SK-N-SH (cell line): ENCODE data around the gene ZNF44.

ENCODE experiments used
- EZH2phosphoT487 ChIP-seq: fragments of 200-600 bp; sonication (generic); IDR thresholded peaks from 2 replicates; pipeline ENCODE4 v1.6.1; 2017; ENCODE audit warnings: low read depth, mixed run types, mild to moderate bottlenecking, antibody characterized with exemption, moderate library complexity, borderline replicate concordance
- FOXJ3 ChIP-seq: sonication (generic); formaldehyde crosslinking; IDR thresholded peaks from 2 replicates; pipeline ENCODE4 v1.5.1; 2020; ENCODE audit warnings: mild to moderate bottlenecking, missing genetic modification reagents
- FOXM1 ChIP-seq: IDR thresholded peaks from 2 replicates; pipeline ENCODE4 v1.4.0; 2012; ENCODE audit warnings: low read depth, mild to moderate bottlenecking
- GABPA ChIP-seq: IDR thresholded peaks from 2 replicates; pipeline ENCODE4 v1.4.0; 2012; ENCODE audit warnings: low read depth, mild to moderate bottlenecking
- NRF1 ChIP-seq: IDR thresholded peaks from 2 replicates; pipeline ENCODE4 v1.6.1; 2012; ENCODE audit warnings: low read depth, mild to moderate bottlenecking, low read length
- RCOR1 ChIP-seq: fragments of 150-350 bp; IDR thresholded peaks from 2 replicates; pipeline ENCODE4 v1.6.1; 2017; ENCODE audit warnings: antibody characterized with exemption, low read length
- TAF1 ChIP-seq: IDR thresholded peaks from 2 replicates; pipeline ENCODE4 v1.6.1; 2012; ENCODE audit warnings: low read depth, mild to moderate bottlenecking, low read length, moderate library complexity, borderline replicate concordance
- TCF12 ChIP-seq: IDR thresholded peaks from 2 replicates; pipeline ENCODE4 v1.4.0; 2012
- TF ChIP-seq, protein P1 (sequence below): fragments of 200-600 bp; sonication (generic); IDR thresholded peaks from 2 replicates; pipeline ENCODE4 v1.6.1; 2017; ENCODE audit warnings: antibody characterized with exemption, mild to moderate bottlenecking, moderate library complexity
- TF ChIP-seq, protein P2 (sequence below): IDR thresholded peaks from 2 replicates; pipeline ENCODE4 v1.4.0; 2012; ENCODE audit warnings: low read depth, borderline replicate concordance
- TF ChIP-seq, protein P3 (sequence below): fragments of 150-350 bp; IDR thresholded peaks from 2 replicates; pipeline ENCODE4 v1.6.1; 2016; ENCODE audit warnings: mild to moderate bottlenecking, low read depth, low read length

DNA sequence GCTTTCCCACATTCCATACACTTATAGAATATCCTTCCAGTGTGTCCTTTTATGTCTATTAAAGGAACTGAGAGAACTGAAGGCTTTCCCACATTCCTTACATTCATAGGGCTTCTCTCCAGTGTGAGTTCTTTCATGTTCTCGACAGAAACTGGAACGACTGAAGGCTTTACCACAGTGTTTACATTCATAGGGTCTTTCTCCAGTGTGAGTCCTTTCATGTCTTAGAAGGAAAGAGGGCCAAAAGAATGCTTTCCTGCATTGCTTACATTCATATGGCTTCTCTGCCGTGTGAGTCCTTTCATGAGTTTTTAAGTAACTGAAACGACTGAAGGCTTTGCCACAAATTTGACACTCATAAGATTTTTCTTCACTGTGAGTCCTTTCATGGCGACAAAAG lies 22.3 kb downstream of the ZNF44 start:
- TF ChIP-seq, protein P1, sequence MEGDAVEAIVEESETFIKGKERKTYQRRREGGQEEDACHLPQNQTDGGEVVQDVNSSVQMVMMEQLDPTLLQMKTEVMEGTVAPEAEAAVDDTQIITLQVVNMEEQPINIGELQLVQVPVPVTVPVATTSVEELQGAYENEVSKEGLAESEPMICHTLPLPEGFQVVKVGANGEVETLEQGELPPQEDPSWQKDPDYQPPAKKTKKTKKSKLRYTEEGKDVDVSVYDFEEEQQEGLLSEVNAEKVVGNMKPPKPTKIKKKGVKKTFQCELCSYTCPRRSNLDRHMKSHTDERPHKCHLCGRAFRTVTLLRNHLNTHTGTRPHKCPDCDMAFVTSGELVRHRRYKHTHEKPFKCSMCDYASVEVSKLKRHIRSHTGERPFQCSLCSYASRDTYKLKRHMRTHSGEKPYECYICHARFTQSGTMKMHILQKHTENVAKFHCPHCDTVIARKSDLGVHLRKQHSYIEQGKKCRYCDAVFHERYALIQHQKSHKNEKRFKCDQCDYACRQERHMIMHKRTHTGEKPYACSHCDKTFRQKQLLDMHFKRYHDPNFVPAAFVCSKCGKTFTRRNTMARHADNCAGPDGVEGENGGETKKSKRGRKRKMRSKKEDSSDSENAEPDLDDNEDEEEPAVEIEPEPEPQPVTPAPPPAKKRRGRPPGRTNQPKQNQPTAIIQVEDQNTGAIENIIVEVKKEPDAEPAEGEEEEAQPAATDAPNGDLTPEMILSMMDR, result no peak
- TF ChIP-seq, protein P2, sequence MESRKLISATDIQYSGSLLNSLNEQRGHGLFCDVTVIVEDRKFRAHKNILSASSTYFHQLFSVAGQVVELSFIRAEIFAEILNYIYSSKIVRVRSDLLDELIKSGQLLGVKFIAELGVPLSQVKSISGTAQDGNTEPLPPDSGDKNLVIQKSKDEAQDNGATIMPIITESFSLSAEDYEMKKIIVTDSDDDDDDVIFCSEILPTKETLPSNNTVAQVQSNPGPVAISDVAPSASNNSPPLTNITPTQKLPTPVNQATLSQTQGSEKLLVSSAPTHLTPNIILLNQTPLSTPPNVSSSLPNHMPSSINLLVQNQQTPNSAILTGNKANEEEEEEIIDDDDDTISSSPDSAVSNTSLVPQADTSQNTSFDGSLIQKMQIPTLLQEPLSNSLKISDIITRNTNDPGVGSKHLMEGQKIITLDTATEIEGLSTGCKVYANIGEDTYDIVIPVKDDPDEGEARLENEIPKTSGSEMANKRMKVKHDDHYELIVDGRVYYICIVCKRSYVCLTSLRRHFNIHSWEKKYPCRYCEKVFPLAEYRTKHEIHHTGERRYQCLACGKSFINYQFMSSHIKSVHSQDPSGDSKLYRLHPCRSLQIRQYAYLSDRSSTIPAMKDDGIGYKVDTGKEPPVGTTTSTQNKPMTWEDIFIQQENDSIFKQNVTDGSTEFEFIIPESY, result no peak
- TF ChIP-seq FOXM1, result no peak
- TF ChIP-seq TAF1, result no peak
- TF ChIP-seq FOXJ3, result no peak
- TF ChIP-seq, protein P3, sequence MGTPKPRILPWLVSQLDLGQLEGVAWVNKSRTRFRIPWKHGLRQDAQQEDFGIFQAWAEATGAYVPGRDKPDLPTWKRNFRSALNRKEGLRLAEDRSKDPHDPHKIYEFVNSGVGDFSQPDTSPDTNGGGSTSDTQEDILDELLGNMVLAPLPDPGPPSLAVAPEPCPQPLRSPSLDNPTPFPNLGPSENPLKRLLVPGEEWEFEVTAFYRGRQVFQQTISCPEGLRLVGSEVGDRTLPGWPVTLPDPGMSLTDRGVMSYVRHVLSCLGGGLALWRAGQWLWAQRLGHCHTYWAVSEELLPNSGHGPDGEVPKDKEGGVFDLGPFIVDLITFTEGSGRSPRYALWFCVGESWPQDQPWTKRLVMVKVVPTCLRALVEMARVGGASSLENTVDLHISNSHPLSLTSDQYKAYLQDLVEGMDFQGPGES, result no peak
- no peak for TF ChIP-seq RCOR1
- no peak for TF ChIP-seq TCF12
- no peak for TF ChIP-seq GABPA
- TF ChIP-seq NRF1, result no peak
- TF ChIP-seq EZH2phosphoT487, result no peak
